Psoas muscle (tissue), 8 donors: ENCODE results near the gene TBC1D5. TPM values are rescaled to one million over a fixed set of nuclear protein-coding genes. Genes with fewer than 3 reads are reported as not detected.

Source experiments
- ATAC-seq, 4 donors: fragments of 200-7000 bp; cut with Tn5 transposase; one replicate each; pipeline ENCODE4 v1.9.1; 2020; ENCODE audit warnings: moderate library complexity in 3 of 4, mild to moderate bottlenecking in 2 of 4
- DNase-seq, 2 donors: peaks; one replicate each; pipeline ENCODE4 v3.0.0-alpha.2; 2020
- H3K27ac ChIP-seq: fragments of 200-600 bp; one replicate; pipeline ENCODE4 v1.8.0; 2022
- H3K27me3 ChIP-seq, 3 donors: fragments of 200-600 bp in 1 of 3; one replicate each; pipeline versions ENCODE4 v1.6.1 to v1.8.0; 2013 to 2022; ENCODE audit warnings: low read length in 2 of 3, mild to moderate bottlenecking in 2 of 3, moderate library complexity in 1 of 3; ENCODE audit not compliant: insufficient read depth in 3 of 3
- H3K36me3 ChIP-seq, 2 donors: fragments of 200-600 bp in 1 of 2; one replicate each; pipeline versions ENCODE4 v1.6.1 to v1.8.0; 2013 to 2022; ENCODE audit warnings: low read depth in 1 of 2, mild to moderate bottlenecking in 1 of 2, moderate library complexity in 1 of 2; ENCODE audit not compliant: insufficient read depth in 1 of 2
- H3K4me1 ChIP-seq: fragments of 200-600 bp; one replicate; pipeline ENCODE4 v1.8.0; 2022
- H3K4me3 ChIP-seq: fragments of 200-600 bp; one replicate; pipeline ENCODE4 v1.8.0; 2022; ENCODE audit warnings: mild to moderate bottlenecking
- H3K9me3 ChIP-seq: fragments of 200-600 bp; one replicate; pipeline ENCODE4 v1.8.0; 2022
- CTCF ChIP-seq: fragments of 200-600 bp; IDR thresholded peaks from one replicate; pipeline ENCODE4 v1.8.0; 2022; ENCODE audit warnings: antibody characterized with exemption
- WGBS, 3 donors: extraction: QIAGEN DNeasy Blood & Tissue Kit; methylation state at CpG; one replicate each; pipeline versions ENCODE4 v1.1.6 to v1.1.7; 2013; 5-methylcytosine and 5-hydroxymethylcytosine counted together
- intact Hi-C, 2 donors: fragments of 100-400 bp; cut with DNase I; formaldehyde crosslinking; loops; one replicate each; pipeline versions ENCODE4 v1.11.0 to v1.14.2; 2022
- polyA plus RNA-seq, 3 donors: library from polyadenylated mRNA; stranded (reverse); fragments of 200-250 nt; gene quantifications; one replicate each; pipeline ENCODE4 v1.2.3, GENCODE V29; 2013
- total RNA-seq, 4 donors: library from RNA; stranded (reverse); fragmentation: NEBNext Ultra II Directional in 2 of 4; extraction: Animal tissue kit (Norgen Biotek cat#: 25700) in 2 of 4; gene quantifications; one replicate each; pipeline versions ENCODE4 v1.2.1 to v1.2.4, GENCODE V29; 2021 to 2023
- donor health status: healthy with polysubstance abuse.
- donor health status: DM: no; HTN: no; CAD: no; lungs with moderate emphysema.
- donor health status: Bipolar disorder and iron deficiency.
- donor health status: healthy.
- donor health status: DM: yes; HTN: yes; CAD: no.
- donor health status: DM: no; HTN: no; CAD: no.
- donor health status: DM: no; HTN: no; CAD: no.
- donor health status: DM: yes; HTN: yes; CAD: no.

The TBC1D5 gene
- total and polyA plus RNA-seq, 7 donors: 4.3 to 20.4 (median 13.3) TPM

- Histone ChIP-seq H3K36me3 (no peaks in the 10 kb centered on the region), H3K9me3 (no peaks in the 10 kb centered on the region), H3K27me3 (no peaks in the 10 kb centered on the region), H3K27ac (no peak overlapping the region), H3K4me3 (no peak overlapping the region), H3K4me1 (no peaks in the 10 kb centered on the region)
- no peak for DNase-seq
- intact Hi-C loops: no loop called here
- WGBS, 3 donors: 75 to 89% (median 80%) methylated on average over 8 of the region's 8 CpGs
- TF ChIP-seq CTCF: no peak
- ATAC-seq: no peak
These were observed 134.5 kb downstream of the TBC1D5 start for GRCh38 chr3:17607905-17608304.

- no peaks in the 10 kb centered on the region for H3K9me3 ChIP-seq
- no peak for DNase-seq
- H3K4me1 ChIP-seq: no peaks in the 10 kb centered on the region
- no peak overlapping the region for H3K27ac ChIP-seq
- no peak for ATAC-seq
- no peaks in the 10 kb centered on the region for H3K36me3 ChIP-seq
- TF ChIP-seq CTCF: no peak
- intact Hi-C loops: no loop called here
- no peaks in the 10 kb centered on the region for H3K27me3 ChIP-seq
- WGBS, 3 donors: 93 to 97% (median 97%) methylated on average over 5 of the region's 5 CpGs
- H3K4me3 ChIP-seq: no peak overlapping the region
These were observed 136.5 kb downstream of the TBC1D5 start for GRCh38 chr3:17605934-17606333.

DNA sequence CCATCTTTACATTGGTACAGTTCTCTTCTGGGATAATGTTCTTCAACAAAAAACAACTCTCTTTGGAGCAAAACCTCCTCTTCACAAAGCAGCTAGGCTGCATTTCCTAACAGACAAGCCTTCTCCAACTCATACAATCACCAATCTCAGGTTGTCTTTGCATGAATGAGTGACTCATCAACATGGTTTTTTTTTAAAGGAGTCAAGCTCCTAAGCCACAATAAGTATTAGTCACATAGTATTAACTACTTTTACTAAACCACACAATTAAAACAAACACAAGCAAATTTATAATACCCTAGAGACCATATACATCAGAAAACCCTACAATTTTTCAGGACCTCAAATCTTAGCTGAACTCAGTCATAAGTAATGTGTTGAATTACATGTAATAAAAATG is 137.4 kb downstream of the TBC1D5 start:
- Histone ChIP-seq H3K27me3 (no peaks in the 10 kb centered on the region), H3K9me3 (no peaks in the 10 kb centered on the region), H3K4me3 (no peak overlapping the region), H3K36me3 (no peaks in the 10 kb centered on the region), H3K27ac (no peak overlapping the region), H3K4me1 (no peaks in the 10 kb centered on the region)
- no peak for DNase-seq
- no peak for TF ChIP-seq CTCF
- intact Hi-C loops: no loop called here
- peak in 2 of 4 donors; percentile 39 to 46 for ATAC-seq

DNA sequence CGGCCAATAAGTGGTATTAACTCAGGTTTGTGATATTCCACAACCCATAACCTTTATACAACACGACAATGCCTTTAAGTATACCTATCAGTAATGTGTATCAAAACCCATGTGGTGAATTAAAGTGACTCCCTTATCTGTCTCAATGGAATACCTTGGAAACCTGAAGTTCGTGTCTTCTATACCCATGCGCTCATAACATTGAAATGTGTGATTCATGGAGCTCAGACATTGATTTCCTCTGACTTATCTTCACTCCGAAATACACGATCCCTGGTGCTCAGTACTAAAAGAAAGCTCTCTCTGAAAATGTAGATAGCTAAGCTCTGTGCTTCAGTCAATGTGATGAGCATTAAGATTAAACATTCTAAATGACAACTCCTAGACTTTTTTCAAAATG is 140.3 kb downstream of the TBC1D5 start:
- TF ChIP-seq CTCF: no peak
- Histone ChIP-seq H3K36me3 (no peaks in the 10 kb centered on the region), H3K4me3 (no peak overlapping the region), H3K4me1 (no peaks in the 10 kb centered on the region), H3K27ac (no peak overlapping the region), H3K27me3 (no peaks in the 10 kb centered on the region), H3K9me3 (no peaks in the 10 kb centered on the region)
- intact Hi-C loops: no loop called here
- DNase-seq (no peak), ATAC-seq (no peak)
- 99% methylated on average over 6 of the region's 6 CpGs for WGBS, 3 donors

DNA sequence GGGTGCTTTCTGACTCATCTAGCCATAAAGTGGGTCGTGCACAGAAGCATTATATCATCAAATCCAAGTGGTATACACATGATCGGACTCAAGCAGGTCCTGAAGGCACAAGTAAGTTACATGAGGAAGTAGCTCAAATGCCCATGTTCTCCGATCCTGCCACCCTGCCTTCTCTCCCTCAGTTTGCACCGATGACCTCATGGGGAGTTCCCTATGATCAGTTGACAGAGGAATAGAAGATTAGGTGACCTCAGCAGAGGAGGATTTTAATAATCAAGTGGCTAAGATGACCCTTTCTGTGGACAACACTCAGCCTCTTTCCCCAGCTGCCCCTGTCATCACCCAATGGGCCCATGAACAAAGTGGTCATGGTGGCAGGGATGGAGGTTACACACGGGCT is 149.5 kb downstream of the TBC1D5 start:
- DNase-seq: no peak
- Histone ChIP-seq H3K27me3 (no peaks in the 10 kb centered on the region), H3K4me1 (no peaks in the 10 kb centered on the region), H3K36me3 (no peaks in the 10 kb centered on the region), H3K27ac (no peak overlapping the region), H3K4me3 (no peak overlapping the region), H3K9me3 (peaks cover 11% of the 10 kb centered on the region)
- WGBS, 3 donors: 94 to 97% (median 96%) methylated on average over 5 of the region's 5 CpGs
- no peak for ATAC-seq
- no peak for TF ChIP-seq CTCF
- intact Hi-C loops: no loop called here
